ENCODE measurements around the gene ATXN2. TPM values are rescaled to one million over a fixed set of nuclear protein-coding genes. Genes with fewer than 3 reads are reported as not detected.
"Not testable (repeated sequence)": the region's sequence is repeated elsewhere in the genome, so short reads cannot be mapped to it uniquely, and the experiment has no call there.

The ATXN2 gene
- total RNA-seq, 1 donor from 2014 or later: 25.0 TPM

- TF ChIP-seq CTCF (IDR thresholded peaks at IDR 0.05): no peak
- H3K36me3 ChIP-seq: no peaks in the 10 kb centered on the region
- intact Hi-C loops (cut with DNase I): loop anchor here (5.0 kb wide), 3 partner anchors 90 to 1555 kb away; partner anchors contain the start of genes ACAD10, BRAP and MAPKAPK5
- peak overlapping the region; percentile 89 to 90 for H3K27ac ChIP-seq
- H3K4me3 ChIP-seq: peak overlapping the region; percentile 91 to 95
- H3K4me1 ChIP-seq: peaks cover 4 to 21% of the 10 kb centered on the region in 2 donors
- DNase-seq (ENCODE audit: low spot score in 2 of 2): peak in 1 of 2 donors; percentile 70
- H3K27me3 ChIP-seq: no peaks in the 10 kb centered on the region
- H3K9me3 ChIP-seq: no peaks in the 10 kb centered on the region
These were observed 1.9 kb downstream of the ATXN2 start for GRCh38 chr12:111596985-111597830.

DNA sequence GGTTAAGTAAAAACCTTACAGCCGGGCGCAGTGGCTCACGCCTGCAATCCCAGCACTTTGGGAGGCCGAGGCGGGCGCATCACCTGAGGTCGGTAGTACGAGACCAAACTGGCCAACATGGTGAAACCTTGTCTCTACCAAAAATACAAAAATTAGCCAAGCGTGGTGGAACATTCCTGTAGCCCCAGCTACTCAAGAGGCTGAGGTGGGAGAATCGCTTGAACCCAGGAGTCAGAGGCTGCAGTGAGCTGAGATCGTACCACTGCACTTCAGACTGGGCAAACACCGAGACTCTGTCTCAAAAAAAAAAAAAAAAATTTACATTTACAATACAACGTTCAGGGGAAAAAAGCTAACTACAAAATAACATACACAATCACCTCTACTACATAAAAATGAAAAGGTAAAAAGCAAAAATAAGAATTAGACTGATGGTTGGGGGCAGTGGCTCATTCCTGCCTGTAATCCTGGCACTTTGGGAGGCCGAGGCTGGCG, 3.7 kb downstream of the ATXN2 start:
- peaks cover 4 to 23% of the 10 kb centered on the region in 2 donors for H3K4me1 ChIP-seq

DNA sequence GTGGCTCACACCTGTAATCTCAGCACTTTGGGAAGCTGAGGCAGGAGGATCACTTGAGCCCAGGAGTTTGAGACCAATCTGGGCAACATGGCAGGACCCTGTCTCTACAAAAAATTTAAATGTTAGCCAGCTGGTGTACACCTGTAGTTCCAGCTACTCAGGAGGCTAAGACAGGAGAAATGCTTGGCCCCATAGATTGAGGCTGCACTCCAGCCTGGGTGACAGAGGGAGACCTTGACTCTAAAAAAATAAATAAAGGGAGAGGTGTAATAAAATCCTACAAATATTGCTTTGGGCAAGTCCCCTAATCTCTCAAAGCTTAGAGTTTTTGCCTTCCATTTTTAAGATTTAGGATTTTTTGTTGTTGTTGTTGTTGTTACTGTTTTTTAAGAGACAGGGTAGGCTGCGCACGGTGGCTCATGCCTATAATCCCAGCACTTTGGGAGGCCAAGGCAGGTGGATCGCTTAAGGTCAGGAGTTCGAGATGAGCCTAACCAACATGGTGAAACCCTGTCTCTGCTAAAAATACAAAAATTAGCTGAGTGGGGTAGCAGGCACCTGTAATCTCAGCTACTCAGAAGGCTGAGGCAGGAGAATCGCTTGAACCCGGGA, 7.6 kb downstream of the ATXN2 start:
- H3K27ac ChIP-seq; DNase-seq (ENCODE audit: low spot score in 2 of 2); H3K27me3 ChIP-seq; intact Hi-C loops (cut with DNase I); H3K9me3 ChIP-seq; H3K4me3 ChIP-seq; H3K36me3 ChIP-seq: not testable (repeated sequence)
- H3K4me1 ChIP-seq: peaks cover 3 to 26% of the 10 kb centered on the region in 2 donors

More for the DNA sequence above, 3.7 kb downstream of the ATXN2 start:
- intact Hi-C loops (cut with DNase I): loop anchor here (5.0 kb wide), 3 partner anchors 92 to 1553 kb away; partner anchors contain the start of genes ACAD10, BRAP and MAPKAPK5
- not testable (repeated sequence) for H3K36me3 ChIP-seq; H3K9me3 ChIP-seq; H3K27me3 ChIP-seq; DNase-seq (ENCODE audit: low spot score in 2 of 2)
- peak overlapping the region in 1 of 2 donors; percentile 91 for H3K4me3 ChIP-seq
- H3K27ac ChIP-seq: peak overlapping the region; percentile 34 to 90

GRCh38 chr12:111590552-111590951, 8.6 kb downstream of the ATXN2 start:
- no peak for DNase-seq (ENCODE audit: low spot score in 2 of 2)
- H3K4me3 ChIP-seq: no peak overlapping the region
- no peak for TF ChIP-seq CTCF (IDR thresholded peaks at IDR 0.05)
- H3K36me3 ChIP-seq: no peaks in the 10 kb centered on the region
- intact Hi-C loops (cut with DNase I): no loop called here
- H3K27ac ChIP-seq: no peak overlapping the region
- H3K4me1 ChIP-seq: peaks cover 0 to 24% of the 10 kb centered on the region in 2 donors
- no peaks in the 10 kb centered on the region for H3K9me3 ChIP-seq
- no peaks in the 10 kb centered on the region for H3K27me3 ChIP-seq

- H3K27ac ChIP-seq: no peak overlapping the region
- no peak for DNase-seq (ENCODE audit: low spot score in 2 of 2)
- no peak for TF ChIP-seq CTCF (IDR thresholded peaks at IDR 0.05)
These were observed 9.5 kb downstream of the ATXN2 start for GRCh38 chr12:111589601-111590000.

GRCh38 chr12:111588010-111588409, 11.1 kb downstream of the ATXN2 start:
- no peak for TF ChIP-seq CTCF (IDR thresholded peaks at IDR 0.05)
- H3K4me1 ChIP-seq: peaks cover 0 to 9% of the 10 kb centered on the region in 2 donors
- H3K36me3 ChIP-seq: no peaks in the 10 kb centered on the region
- no peak overlapping the region for H3K27ac ChIP-seq
- DNase-seq (ENCODE audit: low spot score in 2 of 2): no peak
- intact Hi-C loops (cut with DNase I): no loop called here
- H3K27me3 ChIP-seq: no peaks in the 10 kb centered on the region
- H3K4me3 ChIP-seq: no peak overlapping the region
- H3K9me3 ChIP-seq: no peaks in the 10 kb centered on the region

More at GRCh38 chr12:111589601-111590000, 9.5 kb downstream of the ATXN2 start:
- no peaks in the 10 kb centered on the region for H3K27me3 ChIP-seq
- H3K4me1 ChIP-seq: peaks cover 0 to 16% of the 10 kb centered on the region in 2 donors
- intact Hi-C loops (cut with DNase I): no loop called here
- no peaks in the 10 kb centered on the region for H3K9me3 ChIP-seq
- no peaks in the 10 kb centered on the region for H3K36me3 ChIP-seq
- no peak overlapping the region for H3K4me3 ChIP-seq
